B cell (primary cell): Measurements from ENCODE around the gene NPNT. TPM values are rescaled to one million over a fixed set of nuclear protein-coding genes. Genes with fewer than 3 reads are reported as not detected.

Source experiments
- ATAC-seq: fragments of 200-7000 bp; cut with Tn5 transposase; one replicate; pipeline ENCODE4 v1.10.0; 2021; ENCODE audit warnings: low read depth, mild to moderate bottlenecking, moderate number of reproducible peaks, moderate library complexity
- CTCF ChIA-PET: fragments of 350-600 bp; sonication (Branson Sonifier 250); formaldehyde crosslinking; loops from one replicate; lab custom pipeline; 2021; ENCODE audit warnings: antibody characterized with exemption, inconsistent platforms; lab: Charles Lee
- POLR2A ChIA-PET: fragments of 350-600 bp; sonication (Branson Sonifier 250); formaldehyde crosslinking; loops from one replicate; lab custom pipeline; 2021; ENCODE audit warnings: antibody characterized with exemption; lab: Charles Lee
- DNase-seq: peaks from one replicate; pipeline ENCODE4 v3.0.0; 2013
- H2AFZ ChIP-seq: 2 replicates; pipeline ENCODE4 v1.6.1; 2012; ENCODE audit warnings: mild to moderate bottlenecking, low read depth, low read length; ENCODE audit not compliant: insufficient read depth, poor library complexity, severe bottlenecking
- H3K27ac ChIP-seq, 2 donors: 1 replicate in 1 of 2; 2 replicates in 1 of 2; pipeline ENCODE4 v1.5.1; 2012 to 2013; ENCODE audit warnings: low read length in 2 of 2, mild to moderate bottlenecking in 2 of 2, moderate library complexity in 1 of 2
- H3K27me3 ChIP-seq, 4 experiments: fragments of 200-600 bp in 1 of 4; sonication (generic) in 1 of 4; replicated peaks in 1 of 4; 1 replicate in 2 of 4; 2 replicates in 2 of 4; pipeline versions ENCODE4 v1.6.1 to v1.7.0; 2013 to 2016; ENCODE audit warnings: low read length in 3 of 4, mild to moderate bottlenecking in 2 of 4, mixed read lengths in 1 of 4, moderate library complexity in 1 of 4; ENCODE audit not compliant: insufficient read depth in 4 of 4, control insufficient read depth in 3 of 4; ENCODE audit errors: control extremely low read depth in 1 of 4
- H3K36me3 ChIP-seq, 2 experiments: replicated peaks in 1 of 2; 1 replicate in 1 of 2; 2 replicates in 1 of 2; pipeline versions ENCODE4 v1.6.1 to v1.7.1; 2013; ENCODE audit warnings: low read length in 1 of 2; ENCODE audit not compliant: insufficient read depth in 2 of 2, control insufficient read depth in 1 of 2; ENCODE audit errors: control extremely low read depth in 1 of 2, extremely low read depth in 1 of 2
- H3K4me1 ChIP-seq, 2 donors: fragments of 200-600 bp in 1 of 2; sonication (generic) in 1 of 2; 1 replicate in 1 of 2; 2 replicates in 1 of 2; pipeline versions ENCODE4 v1.5.1 to v1.6.1; 2013 to 2017; ENCODE audit warnings: low read length in 2 of 2; ENCODE audit not compliant: control insufficient read depth in 2 of 2, insufficient read depth in 2 of 2
- H3K4me2 ChIP-seq: replicated peaks from 2 replicates; pipeline ENCODE3; 2012; ENCODE audit warnings: mild to moderate bottlenecking, low read depth, low read length; ENCODE audit not compliant: poor library complexity, severe bottlenecking
- H3K4me3 ChIP-seq, 5 experiments: fragments of 200-600 bp in 1 of 5; sonication (generic) in 1 of 5; 1 replicate in 3 of 5; 2 replicates in 2 of 5; pipeline versions ENCODE4 v1.5.1 to v1.7.0; 2011 to 2016; ENCODE audit warnings: low read length in 4 of 5, mild to moderate bottlenecking in 4 of 5, low read depth in 2 of 5, control low read depth in 1 of 5, moderate library complexity in 1 of 5; ENCODE audit not compliant: insufficient read depth in 1 of 5; ENCODE audit errors: control extremely low read depth in 1 of 5, extremely low read depth in 1 of 5
- H3K79me2 ChIP-seq: fragments of 200-600 bp; sonication (generic); one replicate; pipeline ENCODE4 v1.6.0; 2016; ENCODE audit warnings: low read length; ENCODE audit not compliant: control insufficient read depth, insufficient read depth
- H3K9ac ChIP-seq: fragments of 200-600 bp; sonication (generic); 2 replicates; pipeline ENCODE4 v1.6.1; 2017; ENCODE audit warnings: mild to moderate bottlenecking, low read length, moderate library complexity
- H3K9me3 ChIP-seq, 3 donors: one replicate each; pipeline versions ENCODE4 v1.6.1 to v1.7.1; 2013; ENCODE audit warnings: low read length in 2 of 3; ENCODE audit not compliant: control insufficient read depth in 2 of 3, insufficient read depth in 1 of 3; ENCODE audit errors: control extremely low read depth in 1 of 3
- H4K20me1 ChIP-seq: 2 replicates; pipeline ENCODE4 v1.6.0; 2012; ENCODE audit warnings: mild to moderate bottlenecking, low read length; ENCODE audit not compliant: insufficient read depth, control insufficient read depth, poor library complexity, severe bottlenecking
- H3K27ac Mint-ChIP-seq: one replicate; pipeline ENCODE4 v1.8.0; 2021; ENCODE audit warnings: mixed read lengths
- H3K27me3 Mint-ChIP-seq: one replicate; pipeline ENCODE4 v1.8.0; 2021; ENCODE audit warnings: mixed read lengths
- H3K4me1 Mint-ChIP-seq: one replicate; pipeline ENCODE4 v1.8.0; 2021; ENCODE audit warnings: mixed read lengths
- H3K4me3 Mint-ChIP-seq: one replicate; pipeline ENCODE4 v1.8.0; 2021; ENCODE audit warnings: mixed read lengths
- H3K9me3 Mint-ChIP-seq: one replicate; pipeline ENCODE4 v1.8.0; 2022; ENCODE audit warnings: mixed read lengths; ENCODE audit not compliant: insufficient read depth
- EZH2 ChIP-seq: IDR thresholded peaks from 2 replicates; pipeline ENCODE4 v1.6.1; 2012; ENCODE audit warnings: borderline replicate concordance, low read depth, mild to moderate bottlenecking, moderate library complexity, low read length; ENCODE audit not compliant: insufficient read depth, poor library complexity, severe bottlenecking
- WGBS: methylation state at CpG from one replicate; pipeline ENCODE4 v1.1.5; 2013; ENCODE audit warnings: missing lambda C conversion rate; ENCODE audit not compliant: insufficient coverage; 5-methylcytosine and 5-hydroxymethylcytosine counted together
- intact Hi-C: fragments of 100-400 bp; cut with micrococcal nuclease; formaldehyde crosslinking; loops from one replicate; pipeline ENCODE4 v1.10.0; 2022
- polyA plus RNA-seq: library from polyadenylated mRNA; depleted of rRNA; stranded (reverse); fragments of >200 nt; gene quantifications from 2 replicates; pipeline ENCODE4 v1.2.3, GENCODE V29; 2012
- total RNA-seq, 2 donors: library from RNA; stranded (reverse); fragments of 120-200 nt in 1 of 2; gene quantifications; 1 replicate in 1 of 2; 2 replicates in 1 of 2; pipeline versions ENCODE4 v1.2.3 to v1.2.4, GENCODE V29; 2013 to 2022
- TF ChIP-seq, protein P1 (sequence below): fragments of 200-600 bp; IDR thresholded peaks from one replicate; pipeline ENCODE4 v1.8.0; 2022; ENCODE audit warnings: antibody characterized with exemption, mild to moderate bottlenecking

The NPNT gene
- total and polyA plus RNA-seq, 2 donors (not counting 1 experiment from before 2014, with no cell fraction given): not detected

DNA sequence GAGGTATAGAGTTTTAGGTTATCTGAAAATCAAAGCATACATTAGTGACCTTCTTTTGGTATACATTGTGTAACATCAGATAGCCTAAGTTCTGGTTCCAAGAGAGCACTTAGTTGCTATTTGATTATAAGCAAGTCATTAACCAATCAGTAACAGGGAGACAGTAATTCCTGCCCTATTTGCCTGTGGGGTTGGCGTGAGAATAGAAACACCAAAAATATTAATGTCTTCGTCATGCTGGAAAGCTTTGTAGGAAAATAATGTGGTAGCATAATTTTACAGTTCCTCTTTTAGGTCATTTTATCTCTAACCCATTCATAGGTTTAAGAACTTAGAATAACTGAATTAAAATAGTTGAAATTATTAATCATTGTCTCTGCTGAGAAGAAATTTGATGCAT, 37.8 kb downstream of the NPNT start:
- no peak for ATAC-seq
- CTCF ChIA-PET: no interaction called here

GRCh38 chr4:105934386-105934785, 39.1 kb downstream of the NPNT start:
- H3K4me1 ChIP-seq: no peaks in the 10 kb centered on the region
- H3K27ac Mint-ChIP-seq: no peak overlapping the region
- no peak overlapping the region for H3K4me3 ChIP-seq
- no peak overlapping the region for H3K4me2 ChIP-seq
- POLR2A ChIA-PET: no interaction called here
- no peak for TF ChIP-seq EZH2
- TF ChIP-seq, protein P1, sequence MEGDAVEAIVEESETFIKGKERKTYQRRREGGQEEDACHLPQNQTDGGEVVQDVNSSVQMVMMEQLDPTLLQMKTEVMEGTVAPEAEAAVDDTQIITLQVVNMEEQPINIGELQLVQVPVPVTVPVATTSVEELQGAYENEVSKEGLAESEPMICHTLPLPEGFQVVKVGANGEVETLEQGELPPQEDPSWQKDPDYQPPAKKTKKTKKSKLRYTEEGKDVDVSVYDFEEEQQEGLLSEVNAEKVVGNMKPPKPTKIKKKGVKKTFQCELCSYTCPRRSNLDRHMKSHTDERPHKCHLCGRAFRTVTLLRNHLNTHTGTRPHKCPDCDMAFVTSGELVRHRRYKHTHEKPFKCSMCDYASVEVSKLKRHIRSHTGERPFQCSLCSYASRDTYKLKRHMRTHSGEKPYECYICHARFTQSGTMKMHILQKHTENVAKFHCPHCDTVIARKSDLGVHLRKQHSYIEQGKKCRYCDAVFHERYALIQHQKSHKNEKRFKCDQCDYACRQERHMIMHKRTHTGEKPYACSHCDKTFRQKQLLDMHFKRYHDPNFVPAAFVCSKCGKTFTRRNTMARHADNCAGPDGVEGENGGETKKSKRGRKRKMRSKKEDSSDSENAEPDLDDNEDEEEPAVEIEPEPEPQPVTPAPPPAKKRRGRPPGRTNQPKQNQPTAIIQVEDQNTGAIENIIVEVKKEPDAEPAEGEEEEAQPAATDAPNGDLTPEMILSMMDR: no peak
- no peak overlapping the region for H3K27ac ChIP-seq
- no peak overlapping the region for H3K4me3 Mint-ChIP-seq
- H3K79me2 ChIP-seq: no peaks in the 10 kb centered on the region
- H3K4me1 Mint-ChIP-seq: no peaks in the 10 kb centered on the region
- H3K27me3 ChIP-seq: no peaks in the 10 kb centered on the region
- no peak overlapping the region for H3K9ac ChIP-seq
- no peaks in the 10 kb centered on the region for H4K20me1 ChIP-seq
- WGBS: 100% methylated on average over 1 of the region's 1 CpG
- CTCF ChIA-PET: no interaction called here
- no peak overlapping the region for H2AFZ ChIP-seq
- H3K9me3 Mint-ChIP-seq: no peaks in the 10 kb centered on the region
- H3K9me3 ChIP-seq: no peaks in the 10 kb centered on the region
- ATAC-seq: no peak
- H3K36me3 ChIP-seq: no peaks in the 10 kb centered on the region
- no peaks in the 10 kb centered on the region for H3K27me3 Mint-ChIP-seq
- intact Hi-C loops: no loop called here
- no peak for DNase-seq

More for the DNA sequence above, 37.8 kb downstream of the NPNT start:
- Histone ChIP-seq H3K4me3 (no peak overlapping the region), H3K4me2 (no peak overlapping the region), H4K20me1 (no peaks in the 10 kb centered on the region), H3K27me3 (no peaks in the 10 kb centered on the region), H3K9ac (no peak overlapping the region), H2AFZ (no peak overlapping the region), H3K9me3 (no peaks in the 10 kb centered on the region), H3K27ac (no peak overlapping the region), H3K4me1 (no peaks in the 10 kb centered on the region), H3K79me2 (no peaks in the 10 kb centered on the region), H3K36me3 (no peaks in the 10 kb centered on the region)
- DNase-seq: no peak
- Mint-ChIP-seq H3K27ac (no peak overlapping the region), H3K27me3 (no peaks in the 10 kb centered on the region), H3K4me3 (no peak overlapping the region), H3K4me1 (no peaks in the 10 kb centered on the region), H3K9me3 (no peaks in the 10 kb centered on the region)
- WGBS: no CpG with 5 or more reads among the region's 2 CpGs
- intact Hi-C loops: no loop called here
- TF ChIP-seq EZH2: no peak
- TF ChIP-seq, protein P1: no peak
- POLR2A ChIA-PET: no interaction called here
